Motor neuron (in vitro differentiated cells): Measurements from ENCODE around the gene CASP6. TPM values are rescaled to one million over a fixed set of nuclear protein-coding genes. Genes with fewer than 3 reads are reported as not detected.
A peak's percentile ranks its signal among the peaks of the same experiment; 100 is the strongest.

Experiments used
- ATAC-seq, 8 experiments: fragments of 200-7000 bp; cut with Tn5 transposase; replicated peaks in 6 of 8; 2 replicates each; pipeline ENCODE4 v1.8.0; 2021; ENCODE audit warnings: mild to moderate bottlenecking in 8 of 8, moderate library complexity in 8 of 8
- H3K27ac ChIP-seq, 2 donors: fragments of 250-450 bp; sonication (Bioruptor Pico); 2 replicates each; pipeline ENCODE4 v1.9.0; 2021; ENCODE audit warnings: antibody characterized with exemption in 2 of 2, mild to moderate bottlenecking in 2 of 2, moderate library complexity in 1 of 2
- H3K4me1 ChIP-seq, 2 donors: fragments of 250-450 bp; sonication (Bioruptor Pico); replicated peaks in 1 of 2; 2 replicates each; pipeline ENCODE4 v1.6.1; 2021; ENCODE audit warnings: antibody characterized with exemption in 2 of 2, mild to moderate bottlenecking in 2 of 2, moderate library complexity in 1 of 2
- H3K4me3 ChIP-seq, 5 donors: fragments of 250-450 bp; sonication (Bioruptor Pico); 2 replicates each; pipeline ENCODE4 v1.9.0; 2021; ENCODE audit warnings: antibody characterized with exemption in 5 of 5, mild to moderate bottlenecking in 5 of 5, moderate library complexity in 4 of 5
- WGBS, 10 experiments: fragments of 450-650 bp; shearing (Covaris generic); methylation state at CpG; one replicate each; pipeline ENCODE4 v1.0.0; 2022; 5-methylcytosine and 5-hydroxymethylcytosine counted together
- in situ Hi-C, 9 experiments: fragments of 400-800 bp; cut with MboI; loops; one replicate each; pipeline ENCODE4 v1.15.0; 2021; ENCODE audit warnings: low sequenced_read_pairs in 9 of 9, low pct_unique_long_range_greater_than_20kb in 2 of 9; ENCODE audit not compliant: unreplicated experiment in 9 of 9
- total RNA-seq, 8 experiments: library from RNA; unstranded; fragments of 300-600 nt; gene quantifications; 2 replicates each; pipeline versions ENCODE4 v1.2.3 to v1.2.4, GENCODE V29; 2022

CASP6 gene
- total RNA-seq, 8 experiments from 2014 or later, result 6.1 to 15.4 (median 8.2) TPM

- 48 to 100% (median 79%) methylated on average over 3 to 5 of the region's 5 CpGs; no CpG with 5 or more reads in 1 of the 10 experiments for WGBS, 10 experiments
- H3K27ac ChIP-seq, result no peak overlapping the region
- no peak overlapping the region for H3K4me3 ChIP-seq
- H3K4me1 ChIP-seq, result no peaks in the 10 kb centered on the region
- ATAC-seq, result no peak
- in situ Hi-C loops, result no loop called here
Observed at GRCh38 chr4:109648266-109648996, 54.8 kb downstream of the CASP6 start.

- in situ Hi-C loops, result no loop called here
- ATAC-seq, result peak in 1 of 8 experiments; percentile 25
- Histone ChIP-seq H3K27ac (no peak overlapping the region), H3K4me1 (no peaks in the 10 kb centered on the region), H3K4me3 (no peak overlapping the region)
- 72 to 92% (median 82%) methylated on average over 1 to 7 of the region's 7 CpGs; no CpG with 5 or more reads in 1 of the 10 experiments for whole genome bisulfite sequencing, 10 experiments
Observed at GRCh38 chr4:109645874-109646710, 57.2 kb downstream of the CASP6 start.

- in situ Hi-C loops, result no loop called here
- H3K4me1 ChIP-seq, result no peaks in the 10 kb centered on the region
- no peak overlapping the region for H3K27ac ChIP-seq
- no peak overlapping the region for H3K4me3 ChIP-seq
- 50 to 100% (median 97%) methylated on average over 1 to 2 of the region's 2 CpGs; no CpG with 5 or more reads in 2 of the 10 experiments for WGBS, 10 experiments
- no peak for ATAC-seq
Observed at GRCh38 chr4:109640644-109641043, 62.6 kb downstream of the CASP6 start.

Other genes with a start within 250 kb of the CASP6 start
- gene MCUB, start 143.2 kb downstream of the CASP6 start, total RNA-seq, result 10 to 100 TPM in 2 of 8 experiments, 1 to 10 TPM in 6; 2.8 to 12.1 (median 7.8) TPM
- gene PLA2G12A, start 26.6 kb upstream of the CASP6 start, total RNA-seq, result 10 to 100 TPM; 10.4 to 55.7 (median 18.9) TPM
- 100 to 1,000 TPM in 1 of 8 experiments, 10 to 100 TPM in 2, 1 to 10 TPM in 1, under 1 TPM in 3, not detected in 1; 0.14 to 242 (median 7.5) TPM for gene CFI, start 98.6 kb upstream of the CASP6 start, total RNA-seq
- 10 to 100 TPM; 10.6 to 31.6 (median 15.7) TPM for gene GAR1, start 112.3 kb upstream of the CASP6 start, total RNA-seq
- under 1 TPM in 4 of 8 experiments, not detected in 4; 0.14 to 0.81 (median 0.40) TPM for gene RRH, start 124.5 kb upstream of the CASP6 start, total RNA-seq
- under 1 TPM; 0.11 to 0.36 (median 0.21) TPM for gene LRIT3, start 144.7 kb upstream of the CASP6 start, total RNA-seq
- 1 to 10 TPM; 2.0 to 9.3 (median 3.6) TPM for gene EGF, start 209.4 kb upstream of the CASP6 start, total RNA-seq